Ascending aorta (tissue), 2 donors: ENCODE data around the gene C3orf85. TPM values are rescaled to one million over a fixed set of nuclear protein-coding genes. Genes with fewer than 3 reads are reported as not detected.
"Not testable (repeated sequence)": the region's sequence is repeated elsewhere in the genome, so short reads cannot be mapped to it uniquely, and the experiment has no call there.

Experiments
- DNase-seq, 2 donors: peaks; one replicate each; pipeline ENCODE4 v3.0.0-alpha.2; 2019; ENCODE audit warnings: low spot score in 2 of 2
- H3K27ac ChIP-seq, 2 donors: fragments of 200-600 bp; sonication (generic); one replicate each; pipeline ENCODE4 v1.5.1; 2016 to 2017; ENCODE audit warnings: mild to moderate bottlenecking in 1 of 2
- H3K27me3 ChIP-seq: fragments of 200-600 bp; sonication (generic); one replicate; pipeline ENCODE4 v1.5.1; 2017
- H3K36me3 ChIP-seq, 2 donors: fragments of 200-600 bp; sonication (generic); one replicate each; pipeline ENCODE4 v1.5.1; 2016
- H3K4me1 ChIP-seq, 2 donors: fragments of 200-600 bp; sonication (generic); one replicate each; pipeline ENCODE4 v1.5.1; 2016 to 2017; ENCODE audit warnings: mild to moderate bottlenecking in 1 of 2
- H3K4me3 ChIP-seq, 2 donors: fragments of 200-600 bp; sonication (generic); one replicate each; pipeline ENCODE4 v1.5.1; 2016 to 2017; ENCODE audit warnings: mild to moderate bottlenecking in 1 of 2
- H3K9me3 ChIP-seq, 2 donors: fragments of 200-600 bp; sonication (generic); one replicate each; pipeline ENCODE4 v1.5.1; 2016
- intact Hi-C: fragments of 100-400 bp; cut with DNase I; formaldehyde crosslinking; loops from one replicate; pipeline ENCODE4 v1.15.1; 2023
- total RNA-seq: library from RNA; depleted of rRNA; stranded (reverse); fragments of >200 nt; gene quantifications from one replicate; pipeline ENCODE4 v1.1.0, GENCODE V29; 2016
- TF ChIP-seq, protein P1 (sequence below), 3 experiments: fragments of 200-600 bp in 2 of 3; fragments of 450-650 bp in 1 of 3; sonication (generic) in 2 of 3; IDR thresholded peaks; one replicate each; pipeline ENCODE4 v1.5.1; 2016 to 2019; ENCODE audit warnings: antibody characterized with exemption in 3 of 3, mild to moderate bottlenecking in 1 of 3, moderate library complexity in 1 of 3

Gene C3orf85
- total RNA-seq, 1 donor from 2014 or later: not detected

DNA sequence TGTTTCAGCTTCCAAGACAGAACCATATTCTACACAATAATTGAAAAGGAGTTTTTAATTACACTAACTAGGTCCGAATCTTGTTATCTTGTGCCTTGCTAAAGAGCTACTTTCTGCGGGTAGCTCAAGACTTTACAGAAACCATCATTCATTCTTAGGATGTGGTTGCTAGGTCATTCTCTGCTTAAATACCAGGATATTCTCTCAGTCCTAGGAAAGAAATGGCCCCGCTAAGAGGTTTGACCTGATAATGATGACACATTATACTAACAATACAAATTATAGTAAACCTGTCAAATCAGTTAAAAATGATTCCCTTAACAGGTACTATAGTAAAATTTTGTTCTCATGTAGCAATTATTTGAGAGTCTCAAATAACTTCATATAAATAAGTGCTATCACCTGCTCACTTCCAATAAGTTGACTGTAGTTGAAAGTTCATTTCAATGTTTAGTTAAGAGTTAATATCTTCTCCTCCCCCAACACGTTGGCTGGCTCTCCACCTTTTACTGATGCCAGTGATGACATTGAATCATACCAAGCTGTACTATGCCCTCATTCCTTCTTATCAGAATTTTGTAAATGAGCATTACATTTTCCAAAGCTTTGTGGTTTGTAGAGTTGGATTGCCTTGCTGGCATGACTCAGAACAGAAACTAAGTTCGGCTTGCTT is 3.6 kb upstream of the C3orf85 start:
- intact Hi-C loops: no loop called here
- TF ChIP-seq, protein P1, sequence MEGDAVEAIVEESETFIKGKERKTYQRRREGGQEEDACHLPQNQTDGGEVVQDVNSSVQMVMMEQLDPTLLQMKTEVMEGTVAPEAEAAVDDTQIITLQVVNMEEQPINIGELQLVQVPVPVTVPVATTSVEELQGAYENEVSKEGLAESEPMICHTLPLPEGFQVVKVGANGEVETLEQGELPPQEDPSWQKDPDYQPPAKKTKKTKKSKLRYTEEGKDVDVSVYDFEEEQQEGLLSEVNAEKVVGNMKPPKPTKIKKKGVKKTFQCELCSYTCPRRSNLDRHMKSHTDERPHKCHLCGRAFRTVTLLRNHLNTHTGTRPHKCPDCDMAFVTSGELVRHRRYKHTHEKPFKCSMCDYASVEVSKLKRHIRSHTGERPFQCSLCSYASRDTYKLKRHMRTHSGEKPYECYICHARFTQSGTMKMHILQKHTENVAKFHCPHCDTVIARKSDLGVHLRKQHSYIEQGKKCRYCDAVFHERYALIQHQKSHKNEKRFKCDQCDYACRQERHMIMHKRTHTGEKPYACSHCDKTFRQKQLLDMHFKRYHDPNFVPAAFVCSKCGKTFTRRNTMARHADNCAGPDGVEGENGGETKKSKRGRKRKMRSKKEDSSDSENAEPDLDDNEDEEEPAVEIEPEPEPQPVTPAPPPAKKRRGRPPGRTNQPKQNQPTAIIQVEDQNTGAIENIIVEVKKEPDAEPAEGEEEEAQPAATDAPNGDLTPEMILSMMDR (IDR thresholded peaks at IDR 0.05): no peak
- H3K36me3 ChIP-seq: no peaks in the 10 kb centered on the region
- no peak overlapping the region for H3K4me3 ChIP-seq
- no peaks in the 10 kb centered on the region for H3K9me3 ChIP-seq
- H3K27ac ChIP-seq: no peak overlapping the region
- H3K27me3 ChIP-seq: no peaks in the 10 kb centered on the region
- no peaks in the 10 kb centered on the region for H3K4me1 ChIP-seq
- DNase-seq: no peak

- H3K4me3 ChIP-seq, H3K36me3 ChIP-seq, H3K9me3 ChIP-seq, H3K4me1 ChIP-seq, H3K27me3 ChIP-seq, DNase-seq, H3K27ac ChIP-seq, intact Hi-C loops: not testable (repeated sequence)
Measured at GRCh38 chr3:109133474-109133816, 3.1 kb upstream of the C3orf85 start.

DNA sequence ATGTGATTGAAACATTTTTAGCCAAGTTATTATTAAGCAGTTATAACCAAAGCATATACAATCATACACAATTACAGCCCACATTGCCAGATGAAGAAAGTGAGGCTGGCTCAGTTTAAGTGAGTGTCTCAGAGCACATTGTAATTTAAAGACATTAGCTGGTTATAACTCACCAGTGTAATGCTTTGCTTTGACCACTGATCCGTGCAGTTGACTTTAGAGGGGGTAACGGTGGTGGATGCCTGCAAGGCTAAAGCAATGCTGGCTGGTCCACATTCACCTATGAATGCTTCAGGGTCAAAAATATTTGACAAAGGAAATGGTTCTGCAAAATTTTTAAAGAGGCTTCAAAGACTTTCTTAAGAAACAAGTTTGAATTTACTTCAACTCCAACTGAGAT is 1.2 kb downstream of the C3orf85 start:
- H3K4me1 ChIP-seq: no peaks in the 10 kb centered on the region
- H3K27me3 ChIP-seq: no peaks in the 10 kb centered on the region
- H3K27ac ChIP-seq: no peak overlapping the region
- no peak overlapping the region for H3K4me3 ChIP-seq
- no peak for DNase-seq
- H3K9me3 ChIP-seq: no peaks in the 10 kb centered on the region
- H3K36me3 ChIP-seq: no peaks in the 10 kb centered on the region
- intact Hi-C loops: no loop called here
- TF ChIP-seq, protein P1 (IDR thresholded peaks at IDR 0.05): no peak

GRCh38 chr3:109140318-109140717 is 3.8 kb downstream of the C3orf85 start:
- no peak overlapping the region for H3K27ac ChIP-seq
- DNase-seq: no peak
- no peak overlapping the region for H3K4me3 ChIP-seq
- H3K4me1 ChIP-seq: no peaks in the 10 kb centered on the region
- no peaks in the 10 kb centered on the region for H3K36me3 ChIP-seq
- intact Hi-C loops: no loop called here
- H3K27me3 ChIP-seq: no peaks in the 10 kb centered on the region
- TF ChIP-seq, protein P1 (IDR thresholded peaks at IDR 0.05): no peak
- H3K9me3 ChIP-seq: no peaks in the 10 kb centered on the region

DNA sequence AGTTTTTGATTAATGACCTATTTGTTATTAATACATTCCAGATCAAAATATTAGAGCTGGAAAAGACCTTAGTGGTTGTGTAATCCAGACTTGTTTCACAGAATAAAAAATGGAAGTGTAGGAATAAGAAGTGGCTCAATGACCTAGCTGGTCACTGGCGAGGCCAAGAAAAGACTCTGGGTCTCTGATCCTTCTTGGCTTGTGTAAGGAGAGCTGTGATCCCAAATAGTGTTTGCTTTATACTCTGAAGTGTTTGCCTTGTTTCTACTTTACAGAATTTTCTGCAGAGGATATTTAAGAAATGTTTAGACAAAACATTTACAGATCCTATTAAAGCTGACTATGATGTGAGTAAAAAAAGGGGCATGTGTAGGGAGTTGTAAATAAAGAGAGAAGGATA is 7.1 kb downstream of the C3orf85 start:
- Histone ChIP-seq H3K9me3 (no peaks in the 10 kb centered on the region), H3K4me1 (no peaks in the 10 kb centered on the region), H3K36me3 (no peaks in the 10 kb centered on the region), H3K27ac (no peak overlapping the region), H3K4me3 (no peak overlapping the region), H3K27me3 (no peaks in the 10 kb centered on the region)
- DNase-seq: no peak
- intact Hi-C loops: no loop called here
- TF ChIP-seq, protein P1 (IDR thresholded peaks at IDR 0.05): no peak

- Histone ChIP-seq H3K4me3 (no peak overlapping the region), H3K36me3 (no peaks in the 10 kb centered on the region), H3K27me3 (no peaks in the 10 kb centered on the region), H3K9me3 (no peaks in the 10 kb centered on the region), H3K27ac (no peak overlapping the region), H3K4me1 (no peaks in the 10 kb centered on the region)
- intact Hi-C loops: no loop called here
- TF ChIP-seq, protein P1 (IDR thresholded peaks at IDR 0.05): no peak
- DNase-seq: no peak
Measured at GRCh38 chr3:109149078-109149477, 12.6 kb downstream of the C3orf85 start.
